HG03159 (cell line): ENCODE measurements around the gene EPSTI1.

Experiments
- ATAC-seq: cut with Tn5 transposase; IDR thresholded peaks from one replicate; pipeline ENCODE4 v1.9.1; 2021; ENCODE audit warnings: mild to moderate bottlenecking, moderate library complexity; ENCODE audit not compliant: unreplicated experiment

Gene EPSTI1

DNA sequence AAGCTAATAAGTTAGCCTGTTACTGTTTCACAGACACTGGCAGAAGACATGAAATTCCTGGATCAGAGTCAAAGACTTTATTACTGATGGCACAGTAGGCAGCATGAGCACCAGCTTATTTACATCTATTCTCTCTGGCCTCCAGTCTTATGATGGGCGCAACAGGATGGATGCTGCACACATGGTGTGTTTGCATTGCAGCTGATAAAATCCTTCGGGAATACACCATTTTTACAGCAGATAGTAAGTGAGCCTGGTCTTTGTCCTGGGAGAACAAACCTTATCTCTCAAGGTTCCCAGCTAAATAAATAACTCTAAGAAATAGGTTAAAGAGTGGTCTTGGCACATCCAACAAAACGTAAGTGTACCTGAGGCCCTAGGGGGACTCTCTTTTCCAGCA lies 16.0 kb downstream of the EPSTI1 start:
- ATAC-seq: no peak

DNA sequence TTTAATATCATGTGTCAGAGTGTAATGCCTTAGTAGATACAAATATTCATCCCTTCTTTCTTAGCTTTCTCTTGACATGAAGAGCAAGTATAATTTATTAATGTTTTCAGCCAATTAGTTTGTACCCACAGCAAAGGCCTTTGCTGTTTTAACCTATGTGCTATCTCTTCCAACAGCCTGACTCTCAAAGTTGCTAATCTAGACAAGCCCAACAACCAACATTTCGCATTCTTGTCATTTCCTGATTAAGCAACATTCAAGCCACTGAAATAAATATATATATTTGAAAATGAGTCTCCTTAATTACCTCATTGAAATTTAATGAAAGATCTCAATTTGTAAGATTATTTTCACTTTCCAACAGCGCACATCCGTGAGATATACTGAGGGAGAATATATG lies 18.5 kb downstream of the EPSTI1 start:
- ATAC-seq: no peak

DNA sequence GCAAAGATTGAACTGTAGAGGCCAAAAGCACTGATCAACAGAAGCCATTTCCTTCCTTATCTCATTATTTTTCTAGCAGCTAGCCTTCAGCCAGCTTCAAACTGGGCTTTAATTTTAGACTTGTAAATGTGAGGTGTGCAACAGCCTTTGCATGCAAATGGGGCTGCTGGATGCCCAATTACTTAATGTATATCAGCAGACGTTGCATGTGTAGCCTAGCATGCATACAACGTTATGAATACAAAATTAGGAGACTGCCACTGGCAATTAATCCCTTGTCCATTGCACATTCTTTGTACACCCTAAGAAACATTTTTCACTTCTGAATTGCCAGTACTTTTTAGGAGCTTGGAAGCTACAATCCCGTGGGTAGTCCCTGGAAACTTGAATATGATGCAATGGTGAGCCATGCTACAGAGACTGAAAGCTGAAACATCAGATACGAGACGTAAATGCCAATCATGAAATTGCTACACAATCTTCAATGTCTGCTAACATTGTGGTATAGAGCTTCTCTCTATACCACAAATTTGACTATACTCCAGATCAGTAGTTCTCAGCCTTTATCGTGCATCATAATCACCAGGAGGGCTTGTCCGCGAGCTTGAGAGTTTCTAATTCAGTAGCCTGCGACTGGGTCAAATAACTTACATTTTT lies 20.2 kb downstream of the EPSTI1 start:
- no peak for ATAC-seq

DNA sequence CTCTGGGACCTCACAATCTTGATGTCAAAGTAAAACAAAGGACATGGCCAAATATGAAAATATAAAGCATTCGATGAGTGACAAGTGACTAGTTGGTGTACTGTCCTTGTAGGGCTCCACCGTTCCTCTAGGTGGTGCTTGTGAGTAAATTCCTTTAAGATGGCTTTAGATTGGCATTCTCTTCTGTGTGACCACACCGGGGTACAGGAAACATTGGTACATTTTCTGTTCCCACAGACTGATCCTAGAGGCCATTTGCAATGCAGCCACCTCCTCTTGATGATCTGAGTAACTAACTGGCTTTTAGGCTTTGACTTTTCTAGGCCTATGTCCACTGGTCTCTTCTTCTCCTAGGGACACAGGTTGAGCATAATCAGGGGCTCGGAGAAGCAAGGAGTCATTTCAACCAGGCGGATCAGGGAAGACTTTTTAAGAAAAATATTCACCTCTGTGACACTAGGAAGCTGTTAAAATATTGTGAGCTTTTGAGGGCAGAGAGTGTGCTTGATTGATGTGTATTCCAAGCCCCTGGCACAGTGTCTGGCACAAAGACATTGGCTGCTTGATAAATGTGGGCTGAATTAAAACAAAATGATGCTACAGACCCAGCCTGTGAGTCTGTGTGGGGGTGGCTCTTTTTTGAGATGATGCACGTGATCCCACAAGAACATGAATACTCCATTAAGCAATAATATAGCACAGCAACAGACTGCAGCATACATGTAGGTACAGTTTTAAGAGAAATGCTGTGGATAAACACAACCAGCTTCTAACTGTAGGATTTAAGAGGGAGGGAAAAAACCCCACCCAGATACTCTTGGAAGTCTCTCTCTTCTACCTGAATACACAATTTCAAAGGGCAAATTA lies 21.0 kb downstream of the EPSTI1 start:
- ATAC-seq: no peak

DNA sequence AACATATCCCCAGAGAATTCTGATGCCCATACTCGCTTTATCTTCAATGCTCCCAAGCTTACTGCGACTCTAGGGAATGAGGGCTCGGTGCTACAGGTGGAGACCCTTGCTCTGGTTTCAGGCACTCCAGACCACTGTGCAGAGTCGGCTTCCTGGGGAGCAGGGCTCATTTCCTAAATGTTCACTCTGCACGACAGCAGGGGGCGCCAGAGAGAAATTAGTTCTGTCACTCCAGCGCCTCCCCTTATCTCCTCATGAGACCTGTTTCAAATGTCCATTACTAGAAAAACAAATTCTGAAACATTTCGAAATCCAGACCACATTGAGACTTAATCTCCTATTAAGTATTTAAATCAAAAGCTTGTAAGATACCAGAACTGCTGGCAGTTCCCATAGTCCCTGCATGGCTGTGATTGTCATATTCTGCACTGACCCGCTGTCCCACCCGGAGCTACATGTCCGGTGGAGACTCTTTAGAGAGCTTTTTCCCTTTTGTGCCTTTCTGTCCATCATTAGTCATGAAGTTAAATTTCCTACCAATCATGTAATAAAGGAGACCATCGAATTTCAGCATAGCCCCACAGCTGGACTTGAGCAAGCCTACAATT lies 22.4 kb downstream of the EPSTI1 start:
- ATAC-seq: peak; percentile 51

DNA sequence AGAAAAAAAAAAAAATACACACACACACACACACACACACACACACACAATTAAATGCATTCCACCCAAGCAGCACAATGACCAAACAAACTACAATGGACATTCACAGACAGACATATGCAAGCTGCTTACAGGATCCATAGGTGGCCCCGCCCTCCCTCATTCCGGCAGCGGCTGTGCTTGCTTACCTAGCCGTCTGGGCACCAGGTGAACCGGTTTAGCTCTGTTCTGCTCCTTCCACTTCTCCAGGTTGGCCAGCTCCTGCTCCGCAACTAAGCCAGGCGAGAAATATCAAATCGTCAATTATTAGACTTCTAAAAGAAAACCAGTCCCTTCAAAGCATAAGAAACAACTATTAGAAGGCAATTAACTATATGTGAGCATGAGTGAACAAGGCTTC lies 23.1 kb downstream of the EPSTI1 start:
- ATAC-seq: no peak

DNA sequence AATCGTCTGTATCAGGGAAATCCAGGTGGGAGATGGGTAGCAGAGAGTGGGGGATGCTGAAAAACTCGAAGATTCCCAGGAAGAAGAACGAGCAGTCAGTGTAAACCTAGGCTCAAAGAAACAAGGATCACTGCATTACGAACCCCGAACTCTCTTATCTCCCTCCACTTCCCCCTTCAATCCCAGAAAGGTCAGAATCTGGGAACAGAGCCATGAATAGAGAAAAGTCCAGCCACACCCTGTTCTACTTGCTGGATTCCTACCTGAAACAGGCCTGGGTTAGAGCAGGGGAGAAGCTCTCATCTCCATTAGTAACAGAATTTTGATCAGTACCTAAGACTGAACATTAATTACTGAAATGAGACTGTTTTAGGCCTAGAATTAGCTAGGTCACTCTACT lies 24.4 kb downstream of the EPSTI1 start:
- ATAC-seq: no peak

DNA sequence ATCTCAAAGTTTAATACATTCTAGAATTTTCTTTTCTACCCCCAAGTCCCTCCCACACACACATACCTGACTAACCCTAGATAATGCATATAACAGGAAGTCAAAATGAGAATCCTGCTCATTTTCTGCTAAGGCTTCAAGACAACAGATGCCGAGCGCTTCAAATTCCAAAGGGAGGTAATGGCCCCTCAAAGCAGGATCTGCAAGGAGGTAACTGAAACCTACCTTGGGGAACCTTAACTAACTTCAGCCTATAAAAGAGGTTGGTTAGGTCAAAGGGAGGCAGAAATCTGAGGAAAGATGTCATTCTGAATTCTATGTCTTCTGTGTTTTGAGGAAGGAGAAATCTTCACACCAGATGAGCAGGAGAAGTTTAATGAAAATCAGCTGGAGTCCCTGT lies 26.8 kb downstream of the EPSTI1 start:
- no peak for ATAC-seq

DNA sequence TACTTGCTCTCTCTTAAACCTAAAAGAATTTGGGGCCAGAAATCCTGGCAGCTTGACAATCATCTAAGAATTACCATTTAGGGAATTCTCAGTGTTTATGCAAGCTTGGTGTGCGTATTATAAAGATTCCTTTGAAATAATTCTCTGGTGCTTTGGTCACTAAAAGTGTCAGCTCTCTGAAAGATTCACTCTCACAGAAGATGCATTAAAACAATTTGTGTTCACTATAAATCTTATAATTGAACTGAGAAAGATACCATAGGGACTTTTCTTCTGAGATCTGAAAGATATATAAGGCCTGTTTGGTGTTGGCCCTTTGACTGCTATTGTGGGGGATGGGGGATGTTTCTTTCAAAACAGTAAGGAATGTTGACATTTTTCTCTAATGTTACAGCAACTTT lies 27.3 kb downstream of the EPSTI1 start:
- ATAC-seq: no peak

DNA sequence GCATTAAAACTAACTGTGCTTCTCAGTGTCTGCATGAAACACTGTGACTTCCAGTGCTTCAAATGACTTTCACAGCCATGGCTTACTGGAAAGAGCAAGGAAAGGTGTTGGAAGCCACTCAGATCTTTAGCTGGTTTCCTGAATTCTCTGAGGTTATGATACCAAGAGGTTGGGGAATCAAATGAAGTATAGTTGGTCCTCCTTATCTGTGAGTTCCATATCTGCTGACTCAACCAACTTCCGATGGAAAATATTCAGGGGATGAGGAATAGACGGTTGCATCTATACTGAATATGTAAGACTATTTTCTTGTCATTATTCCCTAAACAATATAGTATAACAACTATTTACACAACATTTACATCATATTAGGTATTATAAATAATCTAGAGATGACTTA lies 32.4 kb downstream of the EPSTI1 start:
- ATAC-seq: no peak

DNA sequence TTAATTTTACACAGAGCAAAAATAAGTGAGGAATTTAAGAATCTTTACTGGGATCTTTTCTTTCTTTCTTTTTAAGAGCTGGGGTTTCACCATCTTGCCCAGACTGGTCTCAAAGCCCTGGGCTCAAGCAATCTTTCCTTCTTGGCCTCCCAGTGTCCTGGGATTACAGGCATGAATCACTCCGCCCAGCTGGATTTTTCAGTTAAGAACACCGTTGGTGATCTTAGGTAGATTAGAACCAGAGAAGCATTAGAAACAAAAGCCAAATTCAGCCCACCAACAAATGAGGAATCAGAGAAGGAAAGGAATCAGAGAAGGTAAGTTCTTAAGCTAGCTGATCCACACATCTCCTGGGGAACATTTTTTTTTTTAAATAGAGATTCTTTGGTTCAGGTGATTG lies 34.2 kb downstream of the EPSTI1 start:
- ATAC-seq: no peak

DNA sequence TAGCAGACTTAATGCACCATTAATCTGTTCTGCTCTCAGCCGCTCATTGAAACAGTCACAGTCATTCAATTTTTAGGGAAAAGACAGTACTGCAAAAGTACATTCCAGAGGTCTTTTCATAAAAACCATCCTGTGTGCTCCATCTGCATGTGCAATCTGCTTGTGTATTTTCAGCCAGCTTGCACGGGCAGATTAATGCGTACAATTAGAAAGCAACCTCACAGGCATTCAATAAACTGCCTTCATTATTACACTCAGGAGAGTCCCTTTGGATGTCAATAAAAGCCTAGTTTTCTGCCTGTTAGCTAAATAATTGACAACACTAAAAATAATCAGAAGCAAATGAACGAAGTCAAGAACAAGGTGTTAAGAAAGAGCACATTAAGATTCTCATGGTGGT lies 41.9 kb downstream of the EPSTI1 start:
- ATAC-seq: no peak

DNA sequence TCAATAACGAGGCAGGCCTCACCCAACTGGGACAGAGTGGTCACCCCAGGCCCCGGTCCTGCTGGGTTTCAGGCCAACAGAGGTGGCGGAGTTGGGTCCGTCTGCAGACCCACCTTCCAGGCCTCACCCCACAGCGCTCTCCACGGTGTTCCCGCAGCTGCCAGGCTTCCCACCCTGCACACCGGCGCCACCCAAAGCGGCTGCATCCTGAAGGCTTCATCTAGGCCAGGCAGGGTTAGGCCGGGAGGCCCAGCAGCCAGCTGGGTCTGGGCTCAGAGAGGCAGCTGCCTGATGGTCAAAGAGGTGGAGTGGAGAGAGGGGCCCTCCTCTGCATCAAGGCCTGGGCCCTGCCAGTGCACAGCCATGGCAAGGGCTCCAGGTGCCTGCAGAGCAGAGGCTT lies 44.1 kb downstream of the EPSTI1 start:
- ATAC-seq: no peak

DNA sequence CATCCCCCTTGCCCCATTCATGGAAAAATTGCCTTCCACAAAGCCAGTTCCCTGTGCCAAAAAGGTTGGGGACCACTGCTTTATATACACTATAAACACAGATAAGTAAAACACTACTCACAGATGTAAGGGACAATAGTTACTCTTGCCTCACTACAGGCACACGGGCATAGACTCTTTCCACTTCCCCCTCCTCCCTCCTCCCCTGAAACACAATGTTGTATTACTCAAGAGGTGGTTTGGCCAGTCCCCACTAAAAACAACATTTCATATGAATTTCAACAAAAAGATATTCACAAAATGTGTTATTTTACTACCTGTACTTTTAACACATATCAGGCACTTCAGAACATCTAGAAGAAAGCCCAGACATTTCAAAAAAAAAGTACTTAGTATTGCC lies 45.1 kb downstream of the EPSTI1 start:
- no peak for ATAC-seq

DNA sequence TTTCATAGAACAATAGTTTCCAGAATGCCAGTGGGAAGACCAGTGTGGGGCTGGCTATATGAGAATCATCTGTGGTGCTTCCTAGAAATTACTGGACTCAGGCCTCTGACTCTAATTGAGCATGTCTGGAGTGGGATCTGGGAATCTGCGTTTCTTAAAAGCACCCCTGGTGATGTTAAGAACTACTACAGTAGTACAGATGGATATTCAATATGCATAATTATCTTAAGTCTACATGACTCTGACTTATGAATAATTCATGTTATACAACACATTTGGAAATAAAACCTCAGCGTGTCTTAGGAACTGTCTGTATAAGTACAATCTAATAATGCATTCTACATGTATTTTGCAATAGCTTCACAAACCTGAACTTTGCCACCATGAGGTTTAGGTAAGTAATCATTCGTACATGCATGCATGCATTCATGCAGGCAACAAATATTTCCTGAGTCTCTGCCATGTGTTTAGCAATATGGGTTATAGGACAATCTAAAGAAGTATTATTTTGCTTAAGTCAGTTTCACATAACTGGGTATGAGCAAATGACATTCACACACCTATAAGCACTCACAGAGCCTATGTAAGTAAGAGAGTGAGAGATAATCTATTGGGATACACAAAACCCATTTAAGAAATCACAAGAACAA lies 62.0 kb downstream of the EPSTI1 start:
- no peak for ATAC-seq

DNA sequence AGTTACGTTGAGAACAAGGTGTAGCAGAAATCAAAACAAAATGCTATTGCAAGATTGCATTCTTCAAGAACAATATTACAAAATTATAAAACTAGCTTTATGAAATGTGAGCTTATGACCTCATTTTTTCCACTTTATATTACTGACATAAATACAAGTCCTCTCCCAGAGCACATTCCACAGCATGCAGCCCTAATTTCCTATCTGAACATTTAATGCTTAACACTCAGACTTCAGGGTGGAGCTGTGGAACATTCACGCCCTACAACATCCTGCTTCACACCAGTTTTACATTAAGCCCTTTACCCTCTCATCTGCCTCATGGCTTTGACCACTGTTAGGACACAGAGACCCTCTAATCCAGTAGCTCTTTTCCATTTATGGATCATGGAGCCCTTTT lies 65.5 kb downstream of the EPSTI1 start:
- no peak for ATAC-seq

DNA sequence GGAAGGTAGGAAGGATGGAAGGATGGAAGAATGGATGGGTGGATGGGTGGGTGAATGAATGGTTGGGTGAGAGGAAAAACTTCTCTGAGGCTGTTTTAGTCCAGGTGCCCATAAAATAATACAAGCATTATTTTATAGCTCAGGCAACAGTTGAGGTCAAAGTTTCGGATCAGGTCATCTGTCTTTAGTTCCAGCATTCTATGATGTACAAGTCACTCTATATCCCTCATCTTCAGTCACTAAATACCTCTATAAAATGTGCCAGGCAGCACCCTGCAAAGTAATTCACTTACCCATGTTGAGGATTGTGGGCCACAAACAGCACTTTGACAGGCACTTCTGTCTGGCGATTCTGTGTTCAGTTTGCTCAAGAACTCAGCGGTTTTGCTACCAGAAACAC lies 66.0 kb downstream of the EPSTI1 start:
- ATAC-seq: no peak

DNA sequence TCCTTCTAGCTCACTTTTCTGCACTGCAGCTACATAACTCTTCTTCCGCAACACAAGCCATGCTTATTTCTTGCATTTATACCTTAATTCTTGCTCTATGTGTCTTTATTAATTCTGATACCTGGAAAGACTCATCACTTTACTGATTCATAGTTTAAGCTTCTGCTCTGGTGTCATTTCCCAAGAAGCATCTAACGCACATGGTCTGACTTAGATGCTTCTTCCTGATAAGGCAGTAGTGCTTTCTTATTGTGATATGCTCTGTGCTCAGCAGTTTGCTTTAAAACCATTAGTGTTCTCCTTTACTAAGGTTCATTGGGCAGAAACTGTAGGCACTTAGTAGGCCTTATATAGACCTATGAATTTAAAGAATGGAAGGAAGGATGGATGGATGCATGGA lies 66.4 kb downstream of the EPSTI1 start:
- no peak for ATAC-seq

DNA sequence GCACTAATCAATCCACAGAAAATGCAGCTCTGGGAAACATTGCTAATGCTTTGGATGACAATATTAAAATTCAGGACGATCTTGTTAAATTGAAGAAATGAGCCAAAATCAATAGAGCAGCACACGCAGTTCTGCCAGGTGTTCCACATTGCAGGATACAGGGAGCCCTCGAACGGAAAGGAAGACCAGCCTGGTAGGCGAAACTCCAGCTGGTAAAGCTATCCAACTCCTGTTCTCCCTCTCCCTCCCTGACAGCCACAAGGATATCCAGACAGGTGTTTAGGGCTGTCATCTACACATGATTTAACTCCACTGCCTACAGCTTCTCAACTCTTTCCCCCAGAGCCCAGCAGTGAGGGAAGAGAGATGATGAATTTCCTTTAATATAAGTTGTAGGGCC lies 67.7 kb downstream of the EPSTI1 start:
- ATAC-seq: no peak

DNA sequence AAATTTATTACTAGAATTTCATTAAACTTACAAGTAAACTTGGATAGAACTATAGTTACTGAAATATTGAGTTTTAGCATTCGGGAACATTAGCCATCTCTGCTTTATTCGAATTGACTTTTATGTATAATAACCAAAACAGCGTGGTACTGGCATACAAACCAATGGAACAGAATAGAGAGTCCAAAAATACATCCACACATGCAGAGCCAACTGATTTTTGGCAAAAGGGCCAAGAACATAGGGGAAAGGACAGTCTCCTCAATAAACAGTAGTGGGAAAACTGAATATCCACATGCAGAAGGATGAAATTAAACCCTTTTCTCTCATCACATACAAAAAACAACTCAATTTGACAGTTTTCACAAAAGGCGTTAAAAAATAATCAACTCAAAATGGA lies 84.3 kb downstream of the EPSTI1 start:
- no peak for ATAC-seq

DNA sequence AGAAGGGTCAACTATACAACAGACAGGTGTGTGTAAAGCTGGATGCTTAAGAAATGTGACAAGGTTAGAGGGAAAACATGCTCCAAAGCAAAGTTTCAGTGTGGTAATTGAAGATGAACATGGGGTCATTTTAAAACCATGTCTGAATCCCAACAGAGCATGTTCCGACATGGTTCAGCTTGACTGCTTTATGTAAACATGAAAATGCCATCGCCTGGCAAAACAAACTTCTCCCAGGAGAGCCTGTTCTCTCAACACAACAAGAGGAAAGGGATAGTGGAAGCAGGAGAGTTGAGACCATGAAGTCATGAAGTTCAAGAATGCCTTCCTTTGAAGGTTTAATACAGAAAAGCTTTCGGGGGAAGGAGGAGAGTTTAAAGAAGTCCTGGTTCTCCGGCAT lies 85.8 kb downstream of the EPSTI1 start:
- no peak for ATAC-seq

DNA sequence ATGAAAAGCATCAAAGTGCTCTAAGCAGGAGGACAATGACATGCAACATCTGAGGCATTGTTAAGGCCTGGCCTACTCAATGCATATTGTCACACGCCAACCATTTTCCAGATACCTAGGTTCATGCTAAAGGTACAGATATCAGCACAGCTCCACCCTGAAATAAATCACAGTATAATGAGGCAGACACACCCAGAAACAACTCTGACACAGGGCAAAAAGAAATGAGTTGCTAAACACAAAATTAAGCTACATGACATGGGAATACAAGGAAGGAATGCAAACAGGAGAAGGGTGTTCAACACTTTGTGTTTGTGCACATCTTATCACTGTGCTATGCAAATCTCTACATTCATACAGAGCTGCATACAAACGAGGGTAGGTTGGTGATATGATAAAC lies 86.5 kb downstream of the EPSTI1 start:
- no peak for ATAC-seq
